HCT116 (cell line): ENCODE measurements around the gene SNAPC2. TPM values are rescaled to one million over a fixed set of nuclear protein-coding genes. Genes with fewer than 3 reads are reported as not detected.

Source experiments
- ATAC-seq: fragments of 200-7000 bp; cut with Tn5 transposase; 2 replicates; pipeline ENCODE4 v1.9.1; 2020; ENCODE audit warnings: mild to moderate bottlenecking, moderate library complexity
- BruUV-seq: library from RNA; stranded (reverse); fragments of 400-500 nt; replicated peaks from 2 replicates; lab custom pipeline; 2021; lab: Mats Ljungman, UMichigan
- CTCF ChIA-PET: fragments of 300-600 bp; sonication (Branson Sonifier 250); formaldehyde crosslinking; loops from one replicate; lab custom pipeline; 2021; ENCODE audit warnings: antibody characterized with exemption; lab: Charles Lee
- POLR2A ChIA-PET: fragments of 300-600, 350-600 bp; sonication (Branson Sonifier 250); formaldehyde crosslinking; loops from one replicate; lab custom pipeline; 2021; ENCODE audit warnings: antibody characterized with exemption; lab: Charles Lee
- RAD21 ChIA-PET, 2 experiments: fragments of 300-600 bp; sonication (Branson Sonifier 250); formaldehyde crosslinking; loops; one replicate each; lab custom pipeline; 2023; ENCODE audit warnings: low total read pairs in 2 of 2; ENCODE audit not compliant: uncharacterized antibody in 2 of 2, unreplicated experiment in 2 of 2, low non-redundant PET in 1 of 2; lab: Charles Lee
- DNase-seq: peaks from one replicate; pipeline ENCODE4 v3.0.0-alpha.2; 2010; ENCODE audit warnings: low read depth, low spot score
- H2AFZ ChIP-seq: fragments of 200-600 bp; shearing (Covaris generic), sonication (generic); 2 replicates; pipeline ENCODE4 v1.6.1; 2017; ENCODE audit warnings: low read depth, mixed run types, mixed read lengths, antibody characterized with exemption, low read length; ENCODE audit not compliant: poor library complexity, severe bottlenecking
- H3K27ac ChIP-seq: 2 replicates; pipeline ENCODE4 v1.5.1; 2012; ENCODE audit warnings: low read depth, low read length
- H3K27me3 ChIP-seq: fragments of 200-600 bp; sonication (generic); 2 replicates; pipeline ENCODE4 v1.6.1; 2016; ENCODE audit warnings: mixed run types, low read length, mixed read lengths; ENCODE audit not compliant: insufficient read depth
- H3K36me3 ChIP-seq, 2 experiments: fragments of 200-500 bp in 1 of 2; fragments of 200-600 bp in 1 of 2; sonication (Bioruptor generic) in 1 of 2; sonication (generic) in 1 of 2; 2 replicates each; pipeline versions ENCODE4 v1.5.1 to v1.6.1; 2014 to 2016; ENCODE audit warnings: low read length in 2 of 2, inconsistent platforms in 1 of 2, mixed read lengths in 1 of 2, mixed run types in 1 of 2; ENCODE audit not compliant: insufficient read depth in 2 of 2, control insufficient read depth in 1 of 2
- H3K4me1 ChIP-seq, 2 experiments: fragments of 200-600 bp in 1 of 2; sonication (generic) in 1 of 2; 2 replicates each; pipeline versions ENCODE4 v1.5.1 to v1.6.1; 2012 to 2017; ENCODE audit warnings: low read length in 2 of 2, inconsistent platforms in 1 of 2, mild to moderate bottlenecking in 1 of 2, mixed read lengths in 1 of 2, mixed run types in 1 of 2, moderate library complexity in 1 of 2; ENCODE audit not compliant: insufficient read depth in 2 of 2, control insufficient read depth in 1 of 2
- H3K4me2 ChIP-seq: fragments of 200-600 bp; sonication (generic); 2 replicates; pipeline ENCODE4 v1.6.1; 2017; ENCODE audit warnings: mixed run types, low read length, mixed read lengths
- H3K4me3 ChIP-seq, 2 experiments: fragments of 200-600 bp in 1 of 2; sonication (generic) in 1 of 2; replicated peaks in 1 of 2; 2 replicates each; pipeline ENCODE4 v1.5.1; 2011 to 2016; ENCODE audit warnings: low read length in 2 of 2, control low read depth in 1 of 2, low read depth in 1 of 2, mild to moderate bottlenecking in 1 of 2, mixed read lengths in 1 of 2, mixed run types in 1 of 2
- H3K79me2 ChIP-seq: fragments of 200-600 bp; sonication (generic); 2 replicates; pipeline ENCODE4 v1.6.1; 2017; ENCODE audit warnings: mild to moderate bottlenecking, mixed run types, low read length, moderate library complexity, mixed read lengths; ENCODE audit not compliant: insufficient read depth
- H3K9ac ChIP-seq: fragments of 200-600 bp; sonication (generic); 2 replicates; pipeline ENCODE4 v1.6.1; 2016; ENCODE audit warnings: low read length, mixed read lengths
- H3K9me2 ChIP-seq: fragments of 200-600 bp; sonication (generic), shearing (Covaris generic); 2 replicates; pipeline ENCODE4 v1.6.1; 2017; ENCODE audit warnings: mixed run types, mild to moderate bottlenecking, moderate library complexity; ENCODE audit not compliant: insufficient read depth
- H3K9me3 ChIP-seq, 2 experiments: fragments of 200-500 bp in 1 of 2; fragments of 200-600 bp in 1 of 2; sonication (Bioruptor generic) in 1 of 2; sonication (generic) in 1 of 2; 2 replicates each; pipeline ENCODE4 v1.6.1; 2014 to 2017; ENCODE audit warnings: low read length in 2 of 2, mixed read lengths in 2 of 2, inconsistent platforms in 1 of 2, low read depth in 1 of 2, mild to moderate bottlenecking in 1 of 2, mixed run types in 1 of 2, moderate library complexity in 1 of 2; ENCODE audit not compliant: control insufficient read depth in 1 of 2, insufficient read depth in 1 of 2
- H4K20me1 ChIP-seq: fragments of 200-600 bp; sonication (generic), shearing (Covaris generic); 2 replicates; pipeline ENCODE4 v1.6.1; 2017; ENCODE audit warnings: mixed run types, mild to moderate bottlenecking, moderate library complexity; ENCODE audit not compliant: insufficient read depth
- ATF3 ChIP-seq: IDR thresholded peaks from 2 replicates; pipeline ENCODE4 v1.6.1; 2012
- CEBPB ChIP-seq: IDR thresholded peaks from 2 replicates; pipeline ENCODE4 v1.6.1; 2012; ENCODE audit warnings: low read depth
- CTCF ChIP-seq, 3 experiments: fragments of 200-600 bp in 1 of 3; sonication (generic) in 1 of 3; IDR thresholded peaks in 2 of 3; conservative IDR thresholded peaks in 1 of 3; 2 replicates each; pipeline ENCODE4 v1.5.1; 2012 to 2017; ENCODE audit warnings: low read depth in 2 of 3, low read length in 2 of 3, antibody characterized with exemption in 1 of 3, borderline replicate concordance in 1 of 3, control low read depth in 1 of 3, mild to moderate bottlenecking in 1 of 3, mixed read lengths in 1 of 3, mixed run types in 1 of 3, moderate library complexity in 1 of 3; ENCODE audit not compliant: insufficient read depth in 1 of 3
- EGR1 ChIP-seq: IDR thresholded peaks from 2 replicates; pipeline ENCODE4 v1.6.1; 2012; ENCODE audit warnings: low read depth
- ELF1 ChIP-seq: IDR thresholded peaks from 2 replicates; pipeline ENCODE4 v1.6.1; 2012; ENCODE audit warnings: low read depth, borderline replicate concordance
- EZH2 ChIP-seq: fragments of 200-600 bp; sonication (generic); IDR thresholded peaks from 2 replicates; pipeline ENCODE4 v1.6.1; 2017; ENCODE audit warnings: antibody characterized with exemption, mixed run types
- FOSL1 ChIP-seq: IDR thresholded peaks from 2 replicates; pipeline ENCODE4 v1.6.1; 2012; ENCODE audit warnings: low read depth
- POLR2AphosphoS5 ChIP-seq: IDR thresholded peaks from 2 replicates; pipeline ENCODE4 v1.6.1; 2011; ENCODE audit warnings: mild to moderate bottlenecking, low read depth, low read length, moderate library complexity
- RAD21 ChIP-seq: IDR thresholded peaks from 2 replicates; pipeline ENCODE4 v1.6.1; 2012; ENCODE audit warnings: low read depth, mild to moderate bottlenecking
- SIN3A ChIP-seq: IDR thresholded peaks from 2 replicates; pipeline ENCODE4 v1.6.1; 2012; ENCODE audit warnings: low read depth
- SP1 ChIP-seq: IDR thresholded peaks from 2 replicates; pipeline ENCODE4 v1.6.1; 2012; ENCODE audit warnings: low read depth
- SRF ChIP-seq: IDR thresholded peaks from 2 replicates; pipeline ENCODE4 v1.6.1; 2012; ENCODE audit warnings: low read depth
- TCF7L2 ChIP-seq: IDR thresholded peaks from 2 replicates; pipeline ENCODE4 v1.7.0; 2011; ENCODE audit warnings: borderline replicate concordance, inconsistent platforms; ENCODE audit not compliant: insufficient read depth, insufficient read length; ENCODE audit errors: extremely low read depth
- YY1 ChIP-seq: IDR thresholded peaks from 2 replicates; pipeline ENCODE4 v1.6.1; 2011; ENCODE audit warnings: low read length, low read depth, moderate library complexity, mild to moderate bottlenecking; ENCODE audit not compliant: insufficient replicate concordance; ENCODE audit errors: extremely low read depth
- ZFX ChIP-seq: fragments of 450-650 bp; IDR thresholded peaks from 2 replicates; pipeline ENCODE4 v1.6.1; 2017
- intact Hi-C: fragments of 100-400 bp; cut with micrococcal nuclease; formaldehyde crosslinking; loops from 2 replicates; pipeline ENCODE4 v1.10.0; 2022
- total RNA-seq: library from RNA; stranded (reverse); gene quantifications from one replicate; pipeline ENCODE4 v1.2.1, GENCODE V29; 2021; ENCODE audit not compliant: unreplicated experiment
- TF ChIP-seq, protein P1 (sequence below): IDR thresholded peaks from 2 replicates; pipeline ENCODE4 v1.6.1; 2012; ENCODE audit warnings: low read depth
- TF ChIP-seq, protein P2 (sequence below): IDR thresholded peaks from 2 replicates; pipeline ENCODE4 v1.6.1; 2011; ENCODE audit warnings: mild to moderate bottlenecking, low read length, moderate library complexity; ENCODE audit not compliant: insufficient replicate concordance; ENCODE audit errors: extremely low read depth
- TF ChIP-seq, protein P3 (sequence below): IDR thresholded peaks from 2 replicates; pipeline ENCODE4 v1.6.1; 2012

SNAPC2 gene
- total RNA-seq, 1 experiment from 2014 or later, result 42.9 TPM

DNA sequence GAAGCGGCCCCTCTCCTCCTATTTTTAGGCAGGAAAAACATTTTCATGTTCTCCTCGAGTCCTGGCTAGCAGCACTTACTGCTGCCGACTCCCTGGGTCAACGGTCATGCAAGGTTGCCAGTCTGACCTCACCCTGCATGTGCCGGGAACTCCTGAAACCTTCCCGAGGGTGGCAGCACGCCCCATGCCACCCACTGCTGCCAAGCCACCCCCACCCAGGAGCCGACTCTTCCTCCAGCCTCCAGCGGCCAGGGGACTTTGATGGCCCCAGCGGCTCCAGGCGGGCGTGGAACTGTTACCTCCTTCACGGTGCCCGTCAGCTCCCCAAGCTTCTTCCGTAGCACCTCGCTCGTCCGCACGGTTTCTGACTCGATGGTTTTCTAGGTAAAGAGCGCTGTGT, 14.6 kb downstream of the SNAPC2 start (continued):
- TF ChIP-seq, protein P1, sequence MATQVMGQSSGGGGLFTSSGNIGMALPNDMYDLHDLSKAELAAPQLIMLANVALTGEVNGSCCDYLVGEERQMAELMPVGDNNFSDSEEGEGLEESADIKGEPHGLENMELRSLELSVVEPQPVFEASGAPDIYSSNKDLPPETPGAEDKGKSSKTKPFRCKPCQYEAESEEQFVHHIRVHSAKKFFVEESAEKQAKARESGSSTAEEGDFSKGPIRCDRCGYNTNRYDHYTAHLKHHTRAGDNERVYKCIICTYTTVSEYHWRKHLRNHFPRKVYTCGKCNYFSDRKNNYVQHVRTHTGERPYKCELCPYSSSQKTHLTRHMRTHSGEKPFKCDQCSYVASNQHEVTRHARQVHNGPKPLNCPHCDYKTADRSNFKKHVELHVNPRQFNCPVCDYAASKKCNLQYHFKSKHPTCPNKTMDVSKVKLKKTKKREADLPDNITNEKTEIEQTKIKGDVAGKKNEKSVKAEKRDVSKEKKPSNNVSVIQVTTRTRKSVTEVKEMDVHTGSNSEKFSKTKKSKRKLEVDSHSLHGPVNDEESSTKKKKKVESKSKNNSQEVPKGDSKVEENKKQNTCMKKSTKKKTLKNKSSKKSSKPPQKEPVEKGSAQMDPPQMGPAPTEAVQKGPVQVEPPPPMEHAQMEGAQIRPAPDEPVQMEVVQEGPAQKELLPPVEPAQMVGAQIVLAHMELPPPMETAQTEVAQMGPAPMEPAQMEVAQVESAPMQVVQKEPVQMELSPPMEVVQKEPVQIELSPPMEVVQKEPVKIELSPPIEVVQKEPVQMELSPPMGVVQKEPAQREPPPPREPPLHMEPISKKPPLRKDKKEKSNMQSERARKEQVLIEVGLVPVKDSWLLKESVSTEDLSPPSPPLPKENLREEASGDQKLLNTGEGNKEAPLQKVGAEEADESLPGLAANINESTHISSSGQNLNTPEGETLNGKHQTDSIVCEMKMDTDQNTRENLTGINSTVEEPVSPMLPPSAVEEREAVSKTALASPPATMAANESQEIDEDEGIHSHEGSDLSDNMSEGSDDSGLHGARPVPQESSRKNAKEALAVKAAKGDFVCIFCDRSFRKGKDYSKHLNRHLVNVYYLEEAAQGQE, result no peak
- TF ChIP-seq SIN3A (no peak), FOSL1 (no peak), CEBPB (no peak), YY1 (no peak), SRF (no peak), EZH2 (no peak), EGR1 (no peak), TCF7L2 (no peak)

GRCh38 chr19:7940841-7941240, 20.7 kb downstream of the SNAPC2 start:
- ChIA-PET POLR2A (no interaction called here), RAD21 (no interaction called here), CTCF (no interaction called here)
- H2AFZ ChIP-seq, result no peak overlapping the region
- peaks cover 13 to 25% of the 10 kb centered on the region in 2 experiments for H3K4me1 ChIP-seq
- H3K27ac ChIP-seq, result no peak overlapping the region
- H3K36me3 ChIP-seq, result peaks cover 20 to 28% of the 10 kb centered on the region in 2 experiments; a peak in 3 of 4 replicates
- no peaks in the 10 kb centered on the region for H4K20me1 ChIP-seq
- H3K4me3 ChIP-seq, result no peak overlapping the region
- H3K4me2 ChIP-seq, result no peak overlapping the region
- H3K9me2 ChIP-seq, result no peaks in the 10 kb centered on the region
- no TSS peak for BruUV-seq
- DNase-seq (no peak), ATAC-seq (no peak)
- H3K79me2 ChIP-seq, result peaks cover 50% of the 10 kb centered on the region
- intact Hi-C loops, result loop anchor here (5.0 kb wide), 1 partner anchor 216 kb away; no protein-coding TSS in a partner anchor
- no peak overlapping the region for H3K9ac ChIP-seq
- H3K27me3 ChIP-seq, result no peaks in the 10 kb centered on the region
- no peaks in the 10 kb centered on the region for H3K9me3 ChIP-seq
- TF ChIP-seq ELF1 (no peak), CTCF (IDR thresholded peaks at IDR 0.05 in 2 of 3, conservative IDR thresholded peaks at IDR 0.05 in 1 of 3; ENCODE audit: borderline replicate concordance in 1 of 3, insufficient read depth in 1 of 3, low read depth in 2 of 3, low read length in 2 of 3) (no peak), TCF7L2 (no peak), SIN3A (no peak), SRF (no peak), RAD21 (no peak), FOSL1 (no peak), POLR2AphosphoS5 (no peak), ATF3 (no peak), YY1 (no peak), ZFX (no peak), SP1 (no peak)
- TF ChIP-seq, protein P2, sequence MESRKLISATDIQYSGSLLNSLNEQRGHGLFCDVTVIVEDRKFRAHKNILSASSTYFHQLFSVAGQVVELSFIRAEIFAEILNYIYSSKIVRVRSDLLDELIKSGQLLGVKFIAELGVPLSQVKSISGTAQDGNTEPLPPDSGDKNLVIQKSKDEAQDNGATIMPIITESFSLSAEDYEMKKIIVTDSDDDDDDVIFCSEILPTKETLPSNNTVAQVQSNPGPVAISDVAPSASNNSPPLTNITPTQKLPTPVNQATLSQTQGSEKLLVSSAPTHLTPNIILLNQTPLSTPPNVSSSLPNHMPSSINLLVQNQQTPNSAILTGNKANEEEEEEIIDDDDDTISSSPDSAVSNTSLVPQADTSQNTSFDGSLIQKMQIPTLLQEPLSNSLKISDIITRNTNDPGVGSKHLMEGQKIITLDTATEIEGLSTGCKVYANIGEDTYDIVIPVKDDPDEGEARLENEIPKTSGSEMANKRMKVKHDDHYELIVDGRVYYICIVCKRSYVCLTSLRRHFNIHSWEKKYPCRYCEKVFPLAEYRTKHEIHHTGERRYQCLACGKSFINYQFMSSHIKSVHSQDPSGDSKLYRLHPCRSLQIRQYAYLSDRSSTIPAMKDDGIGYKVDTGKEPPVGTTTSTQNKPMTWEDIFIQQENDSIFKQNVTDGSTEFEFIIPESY, result no peak
- TF ChIP-seq, protein P3, sequence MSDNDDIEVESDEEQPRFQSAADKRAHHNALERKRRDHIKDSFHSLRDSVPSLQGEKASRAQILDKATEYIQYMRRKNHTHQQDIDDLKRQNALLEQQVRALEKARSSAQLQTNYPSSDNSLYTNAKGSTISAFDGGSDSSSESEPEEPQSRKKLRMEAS, result no peak
